ENCODE data around the gene NEUROD2. TPM values are rescaled to one million over a fixed set of nuclear protein-coding genes. Genes with fewer than 3 reads are reported as not detected.

NEUROD2 gene
- total RNA-seq, 2 experiments from 2014 or later = not detected

DNA sequence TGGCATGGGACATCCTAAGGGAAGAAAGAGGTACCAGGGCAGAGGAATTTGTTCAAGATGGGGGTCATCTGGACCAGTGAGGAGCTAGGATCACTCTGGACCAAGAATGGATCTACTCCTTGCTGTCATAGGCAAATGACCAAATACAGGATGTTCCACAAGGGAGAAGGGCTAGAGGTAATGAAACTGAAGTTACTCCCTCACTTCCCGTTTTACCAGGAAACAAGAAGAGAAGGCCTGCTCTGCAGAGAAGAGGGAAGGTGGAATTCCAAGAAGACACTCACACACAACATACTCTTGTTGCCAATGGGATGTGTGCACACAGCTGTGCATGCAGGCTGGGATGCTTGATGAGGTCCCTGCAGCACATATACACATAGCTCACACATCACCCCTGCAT lies 38.6 kb downstream of the NEUROD2 start:
- H3K4me1 Mint-ChIP-seq = peaks cover 3% of the 10 kb centered on the region
- H3K27ac Mint-ChIP-seq = no peak overlapping the region
- peaks cover 3% of the 10 kb centered on the region for H3K27me3 Mint-ChIP-seq
- no peak overlapping the region for H3K4me3 Mint-ChIP-seq
- H3K36me3 Mint-ChIP-seq = peaks cover 43% of the 10 kb centered on the region
- H3K9me3 Mint-ChIP-seq (ENCODE audit: low read depth) = peaks cover 5% of the 10 kb centered on the region
- CTCF ChIA-PET = interaction anchor here (0.9 kb wide), 1 partner anchor 22 kb away, joined by 3 read pairs; no protein-coding TSS in a partner anchor
- DNase-seq (no peak), ATAC-seq (no peak)

DNA sequence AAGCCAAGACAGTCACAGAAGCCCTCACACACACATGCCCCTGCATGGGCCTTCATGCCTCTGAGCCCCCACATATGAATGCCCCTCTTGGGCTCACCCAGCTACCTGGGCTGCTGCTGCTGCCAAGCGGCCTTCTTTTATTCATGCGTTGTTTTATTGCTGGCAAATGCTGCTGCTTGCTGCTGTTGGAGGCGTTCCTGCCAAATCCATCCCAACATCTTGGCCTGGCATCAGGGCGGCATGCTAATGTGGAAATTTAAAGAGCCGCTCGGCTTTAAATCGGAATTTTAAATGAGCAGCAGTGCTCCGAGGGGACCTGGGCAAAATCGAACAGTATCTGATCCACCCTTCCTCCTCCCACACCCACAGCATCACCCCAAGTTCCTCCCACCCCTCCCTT lies 39.0 kb downstream of the NEUROD2 start:
- no peak overlapping the region for H3K4me3 Mint-ChIP-seq
- H3K9me3 Mint-ChIP-seq (ENCODE audit: low read depth) = peaks cover 5% of the 10 kb centered on the region
- H3K27me3 Mint-ChIP-seq = no peaks in the 10 kb centered on the region
- DNase-seq (no peak), ATAC-seq (no peak)
- peaks cover 43% of the 10 kb centered on the region for H3K36me3 Mint-ChIP-seq
- H3K4me1 Mint-ChIP-seq = no peaks in the 10 kb centered on the region
- no peak overlapping the region for H3K27ac Mint-ChIP-seq
- CTCF ChIA-PET = interaction anchor here (0.9 kb wide), 1 partner anchor 21 kb away, joined by 3 read pairs; no protein-coding TSS in a partner anchor

DNA sequence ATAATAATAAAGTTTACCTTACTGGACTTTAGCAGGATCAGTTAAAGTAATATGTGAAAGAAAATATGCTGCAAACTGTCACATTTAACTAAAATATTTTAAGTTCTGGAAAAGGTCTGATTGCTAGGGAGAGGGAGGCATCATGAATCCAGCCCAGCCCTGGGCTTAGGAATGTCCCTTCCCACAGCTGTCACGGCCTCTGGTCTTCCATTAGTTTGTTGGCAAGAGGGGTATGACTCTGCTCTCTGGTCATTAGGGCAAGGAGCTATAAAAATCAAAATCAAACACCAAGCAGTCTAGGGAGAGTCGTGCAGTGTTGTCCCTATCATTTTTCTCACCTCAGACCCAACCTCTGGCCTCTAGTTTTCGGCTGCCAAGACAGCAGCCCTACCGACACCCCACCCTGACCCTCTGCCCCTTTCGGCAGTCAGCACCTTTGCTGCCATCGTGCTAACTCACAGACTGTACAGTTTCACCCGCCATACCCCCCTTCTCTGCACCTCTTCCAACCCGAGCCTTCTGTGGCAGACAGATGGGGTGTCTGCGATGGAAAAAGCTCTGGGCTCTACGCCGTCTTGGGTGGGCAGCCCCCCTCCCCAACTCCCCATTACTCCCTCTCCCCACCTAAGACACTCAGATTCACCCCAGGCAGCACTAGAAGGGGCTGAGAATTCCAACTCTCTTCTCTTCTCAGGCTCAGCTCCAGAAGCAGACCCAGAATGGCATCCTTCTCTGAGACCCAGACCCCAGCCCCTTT lies 41.4 kb downstream of the NEUROD2 start:
- DNase-seq (no peak), ATAC-seq (no peak)
- no peak overlapping the region for H3K4me3 Mint-ChIP-seq
- no peak overlapping the region for H3K27ac Mint-ChIP-seq
- CTCF ChIA-PET = interaction anchor here (1.4 kb wide), 2 partner anchors 11 to 18 kb away, joined by 3 to 5 read pairs; no protein-coding TSS in a partner anchor
- H3K36me3 Mint-ChIP-seq = peaks cover 34% of the 10 kb centered on the region
- no peaks in the 10 kb centered on the region for H3K4me1 Mint-ChIP-seq
- H3K27me3 Mint-ChIP-seq = no peaks in the 10 kb centered on the region
- peaks cover 3% of the 10 kb centered on the region for H3K9me3 Mint-ChIP-seq (ENCODE audit: low read depth)

DNA sequence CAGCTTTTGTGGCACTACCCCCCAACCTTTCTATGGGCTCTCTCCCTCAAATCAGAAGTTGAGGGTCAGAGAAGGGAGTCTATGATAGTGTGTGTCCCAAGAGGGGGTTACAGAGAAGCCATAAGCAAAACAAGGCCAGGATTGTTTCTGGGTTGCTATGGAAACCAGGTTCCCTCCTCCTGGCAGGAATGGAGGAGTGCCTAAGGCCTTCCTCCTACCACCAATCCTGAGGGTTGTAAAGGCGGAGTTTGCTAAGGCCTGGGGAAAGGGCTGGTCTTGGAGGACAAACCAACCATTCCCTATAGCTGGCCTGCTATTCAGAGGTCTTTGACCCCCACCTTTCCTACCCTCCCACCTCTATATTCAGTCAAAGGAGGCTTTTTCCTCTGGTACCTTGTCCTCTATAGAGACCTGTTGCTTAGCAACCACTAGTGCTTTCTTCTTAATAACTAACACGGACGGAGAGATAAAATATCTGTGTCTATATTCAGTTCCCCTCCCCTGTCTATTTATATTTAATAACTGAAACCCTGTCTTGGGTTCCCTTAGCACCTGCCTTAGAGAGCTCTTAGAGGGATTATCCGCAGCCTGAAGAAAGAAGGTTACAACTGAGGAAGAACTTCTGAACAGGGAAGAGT lies 43.4 kb downstream of the NEUROD2 start:
- no peaks in the 10 kb centered on the region for H3K27me3 Mint-ChIP-seq
- H3K36me3 Mint-ChIP-seq = peaks cover 25% of the 10 kb centered on the region
- H3K27ac Mint-ChIP-seq = no peak overlapping the region
- DNase-seq = no peak
- H3K9me3 Mint-ChIP-seq (ENCODE audit: low read depth) = no peaks in the 10 kb centered on the region
- H3K4me3 Mint-ChIP-seq = no peak overlapping the region
- ATAC-seq = no peak
- CTCF ChIA-PET = no interaction called here
- H3K4me1 Mint-ChIP-seq = no peaks in the 10 kb centered on the region

DNA sequence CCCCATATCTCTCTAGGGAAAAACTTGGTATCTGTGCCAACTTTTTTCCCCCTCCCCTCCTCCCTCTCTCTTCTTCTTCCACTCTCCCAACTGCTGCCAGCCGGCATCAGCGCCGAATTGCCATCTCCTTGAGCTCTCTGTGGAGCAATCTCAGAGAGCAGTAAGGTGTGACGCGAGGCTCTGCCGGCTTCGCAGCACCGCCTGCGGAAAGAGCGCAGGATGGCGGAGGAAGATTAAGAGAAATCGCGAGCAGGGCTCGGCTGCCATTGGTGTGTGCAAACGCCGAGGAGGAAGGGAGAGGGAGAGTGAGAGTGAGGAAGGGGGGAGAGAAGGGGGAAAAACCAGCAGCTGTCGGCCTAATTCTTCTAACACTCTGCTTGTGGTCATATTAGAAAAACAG lies 44.2 kb downstream of the NEUROD2 start:
- no peak overlapping the region for H3K27ac Mint-ChIP-seq

DNA sequence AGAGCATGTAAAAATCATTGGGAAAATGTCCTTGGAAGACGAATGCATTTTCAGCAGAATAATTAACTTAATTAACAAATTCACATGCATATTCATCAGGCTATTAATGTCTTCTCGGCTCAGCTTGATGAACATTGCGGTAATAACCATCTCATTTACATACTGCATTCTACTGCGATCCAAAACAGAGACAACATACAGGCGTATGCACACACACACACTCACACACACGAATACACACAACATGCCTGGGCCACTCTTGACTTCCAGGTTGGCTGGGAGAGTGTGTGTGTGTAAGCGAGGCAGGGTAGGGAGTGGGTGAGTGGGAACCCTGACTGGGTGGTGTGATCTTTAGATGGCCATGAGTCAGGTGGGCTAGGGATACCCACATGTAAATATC lies 44.7 kb downstream of the NEUROD2 start:
- Mint-ChIP-seq H3K27ac (no peak overlapping the region), H3K4me3 (no peak overlapping the region), H3K27me3 (no peaks in the 10 kb centered on the region), H3K36me3 (peaks cover 17% of the 10 kb centered on the region), H3K9me3 (ENCODE audit: low read depth) (no peaks in the 10 kb centered on the region), H3K4me1 (no peaks in the 10 kb centered on the region)
- CTCF ChIA-PET = interaction anchor here (1.3 kb wide), 1 partner anchor 91 kb away, joined by 6 read pairs; no protein-coding TSS in a partner anchor
- DNase-seq = no peak
- ATAC-seq = no peak

More for the DNA sequence above, 44.2 kb downstream of the NEUROD2 start:
- CTCF ChIA-PET = no interaction called here
- ATAC-seq (no peak), DNase-seq (no peak)
- Mint-ChIP-seq H3K4me1 (no peaks in the 10 kb centered on the region), H3K9me3 (ENCODE audit: low read depth) (no peaks in the 10 kb centered on the region), H3K27me3 (no peaks in the 10 kb centered on the region), H3K36me3 (peaks cover 21% of the 10 kb centered on the region), H3K4me3 (no peak overlapping the region)

DNA sequence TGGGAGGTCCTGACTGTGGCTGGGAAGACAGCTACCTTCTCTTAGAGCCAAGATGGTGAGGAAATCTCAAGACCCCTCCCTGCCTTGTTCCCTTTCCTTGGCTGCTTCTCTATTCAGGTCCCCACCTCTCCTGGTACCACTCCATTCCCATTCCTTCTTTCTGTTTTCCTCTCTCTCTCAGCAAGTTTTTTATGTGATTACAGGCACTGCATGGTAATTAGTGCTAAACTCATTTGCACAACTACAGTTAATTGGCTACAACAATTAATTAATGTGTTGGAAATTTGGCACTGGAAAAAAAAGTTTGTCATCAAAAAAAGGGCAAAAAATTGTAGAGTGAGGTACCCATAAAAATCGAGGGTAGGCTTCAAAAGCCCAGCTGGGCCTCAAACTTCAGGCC lies 45.3 kb downstream of the NEUROD2 start:
- Mint-ChIP-seq H3K27ac (no peak overlapping the region), H3K4me1 (no peaks in the 10 kb centered on the region), H3K36me3 (peaks cover 19% of the 10 kb centered on the region), H3K9me3 (ENCODE audit: low read depth) (no peaks in the 10 kb centered on the region), H3K4me3 (no peak overlapping the region), H3K27me3 (no peaks in the 10 kb centered on the region)
- DNase-seq (no peak), ATAC-seq (no peak)
- CTCF ChIA-PET = interaction anchor here (1.3 kb wide), 1 partner anchor 91 kb away, joined by 6 read pairs; no protein-coding TSS in a partner anchor

DNA sequence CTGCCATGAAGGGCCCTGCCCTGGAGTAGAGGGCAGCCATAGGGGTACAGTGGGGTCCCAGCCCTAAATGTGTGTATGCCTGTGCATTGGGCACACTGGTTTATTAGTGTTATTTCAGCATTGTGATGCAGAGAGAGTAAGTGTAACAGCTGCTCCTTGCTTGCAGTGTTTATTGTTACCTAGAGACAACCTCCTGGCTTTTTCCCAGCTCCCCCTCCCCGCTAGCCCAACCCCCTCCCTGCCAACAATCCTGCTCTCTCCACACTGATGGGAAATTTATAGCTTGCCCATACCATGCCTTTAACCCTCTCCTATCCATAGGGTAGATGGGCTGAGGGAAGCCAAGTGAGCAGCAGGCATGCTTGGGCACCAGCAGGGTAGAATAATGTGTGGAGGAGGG lies 51.3 kb downstream of the NEUROD2 start:
- Mint-ChIP-seq H3K4me1 (no peaks in the 10 kb centered on the region), H3K27ac (no peak overlapping the region), H3K9me3 (ENCODE audit: low read depth) (no peaks in the 10 kb centered on the region), H3K4me3 (no peak overlapping the region), H3K27me3 (no peaks in the 10 kb centered on the region), H3K36me3 (peaks cover 15% of the 10 kb centered on the region)
- DNase-seq (no peak), ATAC-seq (no peak)
- CTCF ChIA-PET = interaction anchor here (0.6 to 5.0 kb wide), 3 partner anchors 9 to 67 kb away, joined by 3 to 20 read pairs (median 4); no protein-coding TSS in a partner anchor

DNA sequence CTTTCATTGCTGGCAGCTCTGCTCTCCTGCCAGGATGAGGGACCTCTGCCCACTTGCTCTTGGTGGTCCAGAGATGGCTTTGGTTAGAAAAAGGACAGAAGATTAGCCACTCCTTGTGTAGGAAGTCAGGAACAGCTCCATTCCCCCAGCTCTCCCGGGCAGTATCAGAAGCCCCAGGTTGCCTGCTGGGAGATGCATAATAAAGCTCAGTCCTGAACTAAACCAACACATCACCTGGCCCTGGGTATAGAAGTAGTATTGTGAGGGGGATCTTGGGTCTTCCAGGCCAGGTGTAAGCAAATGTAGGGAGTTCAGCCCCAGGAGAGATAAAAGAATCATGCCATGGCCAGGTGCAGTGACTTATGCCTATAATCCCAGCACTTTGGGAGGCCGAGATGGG lies 52.4 kb downstream of the NEUROD2 start:
- no peak for DNase-seq
- CTCF ChIA-PET = interaction anchor here (5.0 kb wide), 1 partner anchor 8 kb away, joined by 20 read pairs; no protein-coding TSS in a partner anchor
- Mint-ChIP-seq H3K27me3 (no peaks in the 10 kb centered on the region), H3K36me3 (peaks cover 14% of the 10 kb centered on the region), H3K9me3 (ENCODE audit: low read depth) (no peaks in the 10 kb centered on the region), H3K4me1 (no peaks in the 10 kb centered on the region), H3K27ac (no peak overlapping the region), H3K4me3 (no peak overlapping the region)
- ATAC-seq = no peak

Other genes starting within 250 kb of the NEUROD2 start
- gene FBXL20, start 206.3 kb downstream of the NEUROD2 start, total RNA-seq = 10 to 100 TPM; 12.9 to 14.1 TPM
- gene MED1, start 156.7 kb downstream of the NEUROD2 start, total RNA-seq = 10 to 100 TPM; 53.2 to 73.0 TPM
- 10 to 100 TPM; 84.4 to 97.3 TPM for gene CDK12, start 146.4 kb downstream of the NEUROD2 start, total RNA-seq
- not detected for gene PPP1R1B, start 19.0 kb upstream of the NEUROD2 start, total RNA-seq
- gene STARD3, start 29.2 kb upstream of the NEUROD2 start, total RNA-seq = 10 to 100 TPM; 70.5 to 75.7 TPM
- 1 to 10 TPM; 1.1 to 1.3 TPM for gene TCAP, start 57.4 kb upstream of the NEUROD2 start, total RNA-seq
- not detected for gene PNMT, start 60.5 kb upstream of the NEUROD2 start, total RNA-seq
- gene PGAP3, start 80.1 kb upstream of the NEUROD2 start, total RNA-seq = 10 to 100 TPM; 10.5 to 13.8 TPM
- 1 to 10 TPM; 3.5 to 4.7 TPM for gene ERBB2, start 92.1 kb upstream of the NEUROD2 start, total RNA-seq
- gene MIEN1, start 122.6 kb upstream of the NEUROD2 start, total RNA-seq = 10 to 100 TPM; 45.9 to 46.8 TPM
- gene GRB7, start 130.0 kb upstream of the NEUROD2 start, total RNA-seq = under 1 TPM in 1 of 2 experiments, not detected in 1; 0.19 TPM

All from activated CD8-positive, alpha-beta memory T cell treated with anti-CD3 and anti-CD28 coated beads, Interleukin-2, amount 10 ng/mL, durations not matched to agents 7 days and 5 days (primary cell).